CD4-positive, CD25-positive, alpha-beta regulatory T cell (primary cell): ENCODE measurements around the gene GRAP2. TPM values are rescaled to one million over a fixed set of nuclear protein-coding genes. Genes with fewer than 3 reads are reported as not detected.

ENCODE experiments used
- ATAC-seq, 2 donors: fragments of 150-1000 bp; cut with Tn5 transposase; one replicate each; pipeline ENCODE4 v1.10.0; 2021; ENCODE audit warnings: low read depth in 2 of 2, moderate number of reproducible peaks in 2 of 2, moderate library complexity in 1 of 2
- DNase-seq, 3 donors: peaks; one replicate each; pipeline versions ENCODE4 v3.0.0 to v3.0.0-alpha.2; 2012 to 2022; ENCODE audit warnings: mixed read lengths in 1 of 3
- H3K27ac ChIP-seq: one replicate; pipeline ENCODE4 v1.7.0; 2013; ENCODE audit warnings: mild to moderate bottlenecking, low read length; ENCODE audit not compliant: insufficient read depth, poor library complexity, severe bottlenecking
- H3K27me3 ChIP-seq: one replicate; pipeline ENCODE4 v1.7.0; 2013; ENCODE audit warnings: low read length; ENCODE audit not compliant: control insufficient read depth, insufficient read depth
- H3K36me3 ChIP-seq: one replicate; pipeline ENCODE4 v1.7.0; 2013; ENCODE audit warnings: mild to moderate bottlenecking, low read length, moderate library complexity; ENCODE audit not compliant: control insufficient read depth, insufficient read depth
- H3K4me1 ChIP-seq: 2 replicates; pipeline ENCODE4 v1.7.0; 2013; ENCODE audit warnings: mild to moderate bottlenecking, low read length; ENCODE audit not compliant: insufficient read depth, control insufficient read depth, poor library complexity, severe bottlenecking
- H3K4me3 ChIP-seq: one replicate; pipeline ENCODE4 v1.7.0; 2013; ENCODE audit warnings: low read depth, mild to moderate bottlenecking, low read length, moderate library complexity
- H3K9me3 ChIP-seq, 2 experiments: 1 replicate in 1 of 2; 2 replicates in 1 of 2; pipeline ENCODE4 v1.7.0; 2013; ENCODE audit warnings: low read length in 2 of 2, mild to moderate bottlenecking in 1 of 2, moderate library complexity in 1 of 2; ENCODE audit not compliant: control insufficient read depth in 2 of 2
- H3K27ac Mint-ChIP-seq, 3 donors: one replicate each; pipeline ENCODE4 v1.8.0; 2020 to 2022; ENCODE audit warnings: mild to moderate bottlenecking in 3 of 3, mixed read lengths in 3 of 3, moderate library complexity in 2 of 3
- H3K27me3 Mint-ChIP-seq: one replicate; pipeline ENCODE4 v1.8.0; 2022; ENCODE audit warnings: mild to moderate bottlenecking, mixed read lengths
- H3K36me3 Mint-ChIP-seq: one replicate; pipeline ENCODE4 v1.8.0; 2020; ENCODE audit warnings: mixed read lengths
- H3K4me1 Mint-ChIP-seq, 4 donors: one replicate each; pipeline ENCODE4 v1.8.0; 2020 to 2022; ENCODE audit warnings: mixed read lengths in 4 of 4, mild to moderate bottlenecking in 1 of 4
- H3K4me3 Mint-ChIP-seq, 4 donors: one replicate each; pipeline ENCODE4 v1.8.0; 2020 to 2022; ENCODE audit warnings: mild to moderate bottlenecking in 4 of 4, mixed read lengths in 4 of 4, moderate library complexity in 3 of 4
- H3K9me3 Mint-ChIP-seq, 7 donors: one replicate each; pipeline ENCODE4 v1.8.0; 2020 to 2022; ENCODE audit warnings: mixed read lengths in 7 of 7, mild to moderate bottlenecking in 3 of 7, moderate library complexity in 2 of 7
- polyA plus RNA-seq, 4 donors: library from polyadenylated mRNA; unstranded; fragments of 300-500 nt; fragmentation: Illumina TruSeq; gene quantifications; one replicate each; pipeline ENCODE4 v1.2.3, GENCODE V29; 2021
- total RNA-seq: library from RNA; stranded (reverse); gene quantifications from one replicate; pipeline ENCODE4 v1.2.3, GENCODE V29; 2022

The GRAP2 gene
- total and polyA plus RNA-seq, 5 donors from 2014 or later = 48.9 to 160 (median 55.3) TPM

GRCh38 chr22:39933741-39934140, 32.9 kb downstream of the GRAP2 start:
- Histone ChIP-seq H3K27me3 (no peaks in the 10 kb centered on the region), H3K9me3 (no peaks in the 10 kb centered on the region), H3K4me1 (peaks cover 99% of the 10 kb centered on the region), H3K27ac (peak overlapping the region; percentile 60), H3K4me3 (peak overlapping the region; percentile 58), H3K36me3 (no peaks in the 10 kb centered on the region)
- H3K27me3 Mint-ChIP-seq = no peaks in the 10 kb centered on the region
- H3K9me3 Mint-ChIP-seq = no peaks in the 10 kb centered on the region
- peaks cover 34 to 63% (median 53%) of the 10 kb centered on the region in 4 donors for H3K4me1 Mint-ChIP-seq
- ATAC-seq = no peak
- H3K27ac Mint-ChIP-seq = peak overlapping the region; percentile 90 to 99 (median 93)
- peaks cover 10% of the 10 kb centered on the region for H3K36me3 Mint-ChIP-seq
- H3K4me3 Mint-ChIP-seq = peak overlapping the region; percentile 42 to 82 (median 74)
- peak in 1 of 3 donors; percentile 46 for DNase-seq

- H3K4me1 ChIP-seq = peaks cover 97% of the 10 kb centered on the region
- no peaks in the 10 kb centered on the region for H3K36me3 ChIP-seq
- H3K4me1 Mint-ChIP-seq = peaks cover 34 to 75% (median 61%) of the 10 kb centered on the region in 4 donors
- DNase-seq = no peak
- no peak for ATAC-seq
- no peaks in the 10 kb centered on the region for H3K27me3 ChIP-seq
- peak overlapping the region; percentile 90 to 99 (median 96) for H3K27ac Mint-ChIP-seq
- H3K4me3 ChIP-seq = peak overlapping the region; percentile 67
- H3K27ac ChIP-seq = peak overlapping the region; percentile 80
- H3K36me3 Mint-ChIP-seq = peaks cover 10% of the 10 kb centered on the region
- H3K9me3 Mint-ChIP-seq = no peaks in the 10 kb centered on the region
- no peaks in the 10 kb centered on the region for H3K27me3 Mint-ChIP-seq
- H3K9me3 ChIP-seq = no peaks in the 10 kb centered on the region
- peak overlapping the region; percentile 47 to 79 (median 71) for H3K4me3 Mint-ChIP-seq
These were observed 34.2 kb downstream of the GRAP2 start for GRCh38 chr22:39935116-39935515.

DNA sequence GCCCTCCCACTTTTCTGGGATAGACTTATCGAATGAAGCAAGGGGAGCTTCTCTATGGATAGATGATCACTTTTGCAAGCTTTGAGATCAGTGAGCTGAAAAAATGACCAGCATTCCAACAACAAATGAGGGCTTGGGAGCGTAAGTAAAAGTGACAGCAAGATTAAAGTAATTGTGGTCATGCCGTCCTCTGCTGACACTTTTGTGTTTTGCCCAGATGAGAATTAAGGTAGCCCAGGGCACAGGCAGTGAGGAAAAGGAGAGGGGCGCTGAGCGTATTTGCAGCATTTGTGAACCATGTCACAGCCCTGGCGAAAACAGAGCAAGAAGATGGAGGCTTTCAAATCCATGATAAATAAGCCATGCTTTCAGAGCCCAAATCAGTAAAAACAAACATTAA, 34.7 kb downstream of the GRAP2 start:
- Histone ChIP-seq H3K9me3 (no peaks in the 10 kb centered on the region), H3K4me3 (peak overlapping the region; percentile 67), H3K4me1 (peaks cover 97% of the 10 kb centered on the region), H3K36me3 (no peaks in the 10 kb centered on the region), H3K27ac (peak overlapping the region; percentile 80), H3K27me3 (no peaks in the 10 kb centered on the region)
- DNase-seq (no peak), ATAC-seq (no peak)
- peaks cover 38 to 80% (median 66%) of the 10 kb centered on the region in 4 donors for H3K4me1 Mint-ChIP-seq
- peaks cover 10% of the 10 kb centered on the region for H3K36me3 Mint-ChIP-seq
- H3K9me3 Mint-ChIP-seq = no peaks in the 10 kb centered on the region
- H3K4me3 Mint-ChIP-seq = peak overlapping the region; percentile 47 to 83 (median 72)
- peak overlapping the region; percentile 90 to 99 (median 96) for H3K27ac Mint-ChIP-seq
- H3K27me3 Mint-ChIP-seq = no peaks in the 10 kb centered on the region

DNA sequence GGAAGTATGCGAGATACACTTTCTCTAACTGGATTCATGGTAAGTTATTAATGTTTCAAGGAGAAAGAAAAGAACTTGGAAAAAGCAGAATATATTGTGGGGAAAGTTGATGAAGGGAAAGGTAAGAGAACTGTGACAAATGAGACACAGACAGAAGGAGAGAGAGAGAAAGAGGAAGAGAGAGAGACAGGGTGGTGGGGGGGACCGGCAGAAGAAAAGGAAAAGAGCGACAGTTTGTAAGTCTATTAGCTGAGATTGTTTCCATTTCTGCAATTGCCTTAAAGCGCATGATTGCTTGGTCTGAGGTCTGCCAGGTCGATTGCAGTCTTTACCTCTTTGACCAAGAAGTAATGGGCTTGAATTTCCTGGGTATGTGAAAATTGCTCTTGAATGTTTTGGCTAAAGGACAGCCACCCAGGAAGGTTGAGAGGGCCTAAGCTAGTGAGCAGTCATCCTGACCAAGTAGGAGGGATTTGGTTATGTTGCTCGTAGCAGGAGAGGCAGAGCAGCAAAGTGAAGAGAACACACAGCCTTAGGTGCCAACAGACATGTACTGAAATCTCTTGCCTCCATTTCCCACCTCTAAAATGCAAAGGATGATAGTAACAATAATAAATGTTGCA, 35.8 kb downstream of the GRAP2 start:
- H3K27ac Mint-ChIP-seq = peak overlapping the region; percentile 90 to 99 (median 96)
- H3K9me3 ChIP-seq = no peaks in the 10 kb centered on the region
- H3K36me3 Mint-ChIP-seq = peaks cover 10% of the 10 kb centered on the region
- H3K27me3 Mint-ChIP-seq = no peaks in the 10 kb centered on the region
- ATAC-seq = no peak
- peaks cover 97% of the 10 kb centered on the region for H3K4me1 ChIP-seq
- DNase-seq = no peak
- no peaks in the 10 kb centered on the region for H3K9me3 Mint-ChIP-seq
- peak overlapping the region; percentile 80 for H3K27ac ChIP-seq
- no peaks in the 10 kb centered on the region for H3K27me3 ChIP-seq
- peak overlapping the region; percentile 67 for H3K4me3 ChIP-seq
- H3K4me1 Mint-ChIP-seq = peaks cover 46 to 90% (median 73%) of the 10 kb centered on the region in 4 donors
- H3K4me3 Mint-ChIP-seq = peak overlapping the region; percentile 47 to 83 (median 72)
- H3K36me3 ChIP-seq = no peaks in the 10 kb centered on the region

DNA sequence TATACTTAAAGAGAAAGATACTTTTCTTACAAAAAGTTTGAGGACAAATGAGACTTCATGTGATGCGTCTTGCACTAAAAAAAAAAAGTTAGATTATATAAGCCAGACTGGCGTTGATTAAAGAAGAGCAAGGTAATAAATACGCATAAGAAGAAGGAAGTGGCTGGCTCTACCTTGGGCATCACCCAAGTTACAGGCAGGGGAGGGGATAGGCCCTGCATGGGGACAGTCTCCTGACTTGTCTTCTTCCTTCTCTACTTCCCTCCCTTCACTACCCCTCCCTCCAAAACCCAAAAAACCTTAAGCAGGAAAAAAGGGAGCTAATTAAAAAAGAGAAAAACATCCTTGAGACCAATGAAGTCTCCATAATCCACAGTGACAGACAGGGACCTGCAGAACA, 37.0 kb downstream of the GRAP2 start:
- peaks cover 10% of the 10 kb centered on the region for H3K36me3 Mint-ChIP-seq
- Histone ChIP-seq H3K4me3 (peak overlapping the region; percentile 67), H3K4me1 (peaks cover 95% of the 10 kb centered on the region), H3K27ac (peak overlapping the region; percentile 80), H3K9me3 (no peaks in the 10 kb centered on the region), H3K27me3 (no peaks in the 10 kb centered on the region), H3K36me3 (no peaks in the 10 kb centered on the region)
- H3K27me3 Mint-ChIP-seq = no peaks in the 10 kb centered on the region
- peak overlapping the region; percentile 61 to 89 (median 80) for H3K4me3 Mint-ChIP-seq
- H3K4me1 Mint-ChIP-seq = peaks cover 50 to 98% (median 79%) of the 10 kb centered on the region in 4 donors
- H3K9me3 Mint-ChIP-seq = no peaks in the 10 kb centered on the region
- ATAC-seq (peak; percentile 54 to 66), DNase-seq (peak in 2 of 3 donors; percentile 54 to 64)
- H3K27ac Mint-ChIP-seq = peak overlapping the region; percentile 88 to 96 (median 90)

GRCh38 chr22:39938509-39939111, 37.7 kb downstream of the GRAP2 start:
- no peaks in the 10 kb centered on the region for H3K27me3 ChIP-seq
- H3K36me3 ChIP-seq = no peaks in the 10 kb centered on the region
- Mint-ChIP-seq H3K27me3 (no peaks in the 10 kb centered on the region), H3K4me1 (peaks cover 50 to 98% (median 78%) of the 10 kb centered on the region in 4 donors), H3K4me3 (peak overlapping the region; percentile 61 to 89 (median 80)), H3K27ac (peak overlapping the region; percentile 88 to 96 (median 90)), H3K36me3 (peaks cover 14% of the 10 kb centered on the region), H3K9me3 (no peaks in the 10 kb centered on the region)
- no peak for ATAC-seq
- DNase-seq = peak in 1 of 3 donors; percentile 18
- H3K27ac ChIP-seq = peak overlapping the region; percentile 80
- peaks cover 95% of the 10 kb centered on the region for H3K4me1 ChIP-seq
- H3K4me3 ChIP-seq = peak overlapping the region; percentile 67
- H3K9me3 ChIP-seq = no peaks in the 10 kb centered on the region

DNA sequence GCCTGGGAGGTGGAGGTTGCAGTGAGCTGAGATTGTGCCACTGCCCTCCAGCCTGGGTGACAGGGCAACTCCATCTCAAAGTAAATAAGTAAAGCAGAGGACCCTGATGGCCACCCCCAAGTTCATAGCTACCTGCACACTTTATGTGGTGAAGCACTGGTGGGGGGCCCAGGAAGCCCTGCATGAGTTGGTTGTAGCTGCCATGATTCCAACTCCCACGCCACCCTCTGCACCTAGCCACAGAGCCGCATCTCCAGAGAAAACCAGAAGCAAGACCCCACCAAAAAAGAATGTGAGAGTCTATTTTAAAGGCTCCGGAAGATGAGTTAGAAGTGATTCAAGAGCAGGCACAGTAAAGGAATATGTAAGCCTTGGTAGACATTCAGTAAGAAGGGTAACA, 38.9 kb downstream of the GRAP2 start:
- no peak for DNase-seq
- peaks cover 8% of the 10 kb centered on the region for H3K36me3 Mint-ChIP-seq
- Histone ChIP-seq H3K9me3 (no peaks in the 10 kb centered on the region), H3K36me3 (no peaks in the 10 kb centered on the region), H3K27ac (peak overlapping the region; percentile 69), H3K4me3 (peak overlapping the region; percentile 60), H3K27me3 (no peaks in the 10 kb centered on the region), H3K4me1 (peaks cover 95% of the 10 kb centered on the region)
- peaks cover 53 to 98% (median 78%) of the 10 kb centered on the region in 4 donors for H3K4me1 Mint-ChIP-seq
- ATAC-seq = no peak
- H3K27me3 Mint-ChIP-seq = no peaks in the 10 kb centered on the region
- no peaks in the 10 kb centered on the region for H3K9me3 Mint-ChIP-seq
- H3K27ac Mint-ChIP-seq = peak overlapping the region; percentile 60 to 90 (median 87)
- H3K4me3 Mint-ChIP-seq = peak overlapping the region in 3 of 4 donors; percentile 14 to 58 (median 48)
